ENCODE measurements around the gene CTTNBP2.

DNA sequence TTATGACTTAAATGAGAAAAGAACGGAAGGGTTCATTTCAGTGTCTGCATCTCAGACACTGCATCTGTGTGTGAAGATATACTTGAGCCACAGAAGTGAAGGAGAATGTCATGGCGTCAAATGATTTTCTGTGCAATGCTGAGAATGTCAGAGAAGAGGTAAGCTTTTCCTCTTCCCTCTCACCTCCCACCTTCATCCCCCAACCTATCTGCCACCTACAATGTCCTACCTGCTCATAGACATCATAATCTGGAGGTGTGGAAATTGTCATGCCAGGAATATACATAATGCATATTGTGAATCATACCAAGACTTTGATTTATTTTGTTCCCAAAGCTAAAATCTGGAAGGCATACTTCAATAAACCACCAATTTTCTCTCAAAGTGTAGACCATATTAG, 53.7 kb downstream of the CTTNBP2 start:
- TF ChIP-seq POLR2A (IDR thresholded peaks at IDR 0.05; ENCODE audit: low read length) (no peak), GATA1 (IDR thresholded peaks at IDR 0.05; ENCODE audit: low read depth, low read length) (no peak)
